ENCODE results near the gene ARMC12. TPM values are rescaled to one million over a fixed set of nuclear protein-coding genes. Genes with fewer than 3 reads are reported as not detected.

ARMC12 gene
- total RNA-seq, 2 experiments from 2014 or later: 1.9 to 2.8 TPM

DNA sequence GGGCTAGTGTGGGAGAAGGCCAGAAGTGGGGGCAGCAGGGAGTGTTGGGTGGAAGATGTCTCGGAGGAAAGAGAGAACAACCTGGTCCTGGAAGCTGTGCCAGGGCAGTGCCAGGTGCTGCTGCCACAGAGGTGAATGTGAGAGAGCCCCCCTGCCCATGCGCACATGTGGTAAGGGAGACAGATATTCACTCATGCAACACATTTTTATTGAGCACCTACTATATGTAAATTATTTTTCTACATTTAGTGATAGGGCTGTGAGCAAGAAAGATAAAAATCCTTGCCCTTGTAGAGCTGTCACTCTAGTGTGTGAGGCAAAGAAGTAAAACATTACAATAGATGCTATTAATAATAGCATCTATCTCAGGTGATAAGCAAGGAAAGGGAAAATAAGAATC is 44.5 kb downstream of the ARMC12 start:
- ATAC-seq (ENCODE audit: poor library complexity): no peak
- Histone ChIP-seq H3K4me3 (ENCODE audit: low read length) (no peak overlapping the region), H3K4me1 (ENCODE audit: insufficient read depth, low read length) (peaks cover 4% of the 10 kb centered on the region), H3K27ac (ENCODE audit: low read depth in 1 of 2, low read length in 2 of 2) (no peak overlapping the region), H3K9me3 (ENCODE audit: control insufficient read depth in 1 of 2, insufficient read depth in 1 of 2, low read length in 2 of 2) (no peaks in the 10 kb centered on the region), H3K36me3 (ENCODE audit: insufficient read depth, low read length) (no peaks in the 10 kb centered on the region), H3K27me3 (ENCODE audit: control insufficient read depth in 1 of 2, insufficient read depth in 2 of 2, low read length in 2 of 2) (peaks cover 19 to 21% of the 10 kb centered on the region in 2 experiments)
- ChIA-PET CTCF (no interaction called here), POLR2A (no interaction called here)
- intact Hi-C loops (cut with DNase I, micrococcal nuclease): no loop called here
- Mint-ChIP-seq H3K4me1 (ENCODE audit: low read depth) (no peaks in the 10 kb centered on the region), H3K27ac (no peak overlapping the region), H3K4me3 (no peak overlapping the region), H3K9me3 (no peaks in the 10 kb centered on the region), H3K27me3 (peaks cover 52% of the 10 kb centered on the region), H3K36me3 (ENCODE audit: low read depth) (no peaks in the 10 kb centered on the region)
- no peak for DNase-seq
- TF ChIP-seq, protein P1, sequence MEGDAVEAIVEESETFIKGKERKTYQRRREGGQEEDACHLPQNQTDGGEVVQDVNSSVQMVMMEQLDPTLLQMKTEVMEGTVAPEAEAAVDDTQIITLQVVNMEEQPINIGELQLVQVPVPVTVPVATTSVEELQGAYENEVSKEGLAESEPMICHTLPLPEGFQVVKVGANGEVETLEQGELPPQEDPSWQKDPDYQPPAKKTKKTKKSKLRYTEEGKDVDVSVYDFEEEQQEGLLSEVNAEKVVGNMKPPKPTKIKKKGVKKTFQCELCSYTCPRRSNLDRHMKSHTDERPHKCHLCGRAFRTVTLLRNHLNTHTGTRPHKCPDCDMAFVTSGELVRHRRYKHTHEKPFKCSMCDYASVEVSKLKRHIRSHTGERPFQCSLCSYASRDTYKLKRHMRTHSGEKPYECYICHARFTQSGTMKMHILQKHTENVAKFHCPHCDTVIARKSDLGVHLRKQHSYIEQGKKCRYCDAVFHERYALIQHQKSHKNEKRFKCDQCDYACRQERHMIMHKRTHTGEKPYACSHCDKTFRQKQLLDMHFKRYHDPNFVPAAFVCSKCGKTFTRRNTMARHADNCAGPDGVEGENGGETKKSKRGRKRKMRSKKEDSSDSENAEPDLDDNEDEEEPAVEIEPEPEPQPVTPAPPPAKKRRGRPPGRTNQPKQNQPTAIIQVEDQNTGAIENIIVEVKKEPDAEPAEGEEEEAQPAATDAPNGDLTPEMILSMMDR (IDR thresholded peaks at IDR 0.05): no peak

DNA sequence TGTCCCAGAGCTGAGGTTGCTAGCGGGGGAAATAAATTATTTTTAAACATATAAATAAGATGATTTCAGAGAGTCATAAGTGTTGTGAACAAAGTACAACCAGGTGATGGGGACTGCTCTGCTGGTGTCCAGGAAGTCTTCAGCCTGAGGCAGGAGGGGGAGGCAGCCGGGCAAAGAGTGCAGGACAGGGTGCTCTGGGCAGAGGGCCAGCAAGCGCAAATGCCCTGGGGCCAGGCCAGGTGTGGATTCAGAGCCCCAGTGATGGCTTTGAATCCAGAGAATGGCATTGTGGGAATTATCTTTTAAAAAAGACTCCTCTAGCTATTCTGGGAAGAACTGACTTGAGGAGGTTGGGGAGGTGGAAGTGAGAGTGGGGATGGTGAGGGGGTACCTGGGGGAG is 45.6 kb downstream of the ARMC12 start:
- no peak overlapping the region for H3K4me3 Mint-ChIP-seq
- Histone ChIP-seq H3K4me3 (ENCODE audit: low read length) (no peak overlapping the region), H3K4me1 (ENCODE audit: insufficient read depth, low read length) (peaks cover 5% of the 10 kb centered on the region), H3K36me3 (ENCODE audit: insufficient read depth, low read length) (no peaks in the 10 kb centered on the region), H3K27me3 (ENCODE audit: control insufficient read depth in 1 of 2, insufficient read depth in 2 of 2, low read length in 2 of 2) (peaks cover 21 to 28% of the 10 kb centered on the region in 2 experiments), H3K9me3 (ENCODE audit: control insufficient read depth in 1 of 2, insufficient read depth in 1 of 2, low read length in 2 of 2) (peaks cover 0 to 7% of the 10 kb centered on the region in 2 experiments), H3K27ac (ENCODE audit: low read depth in 1 of 2, low read length in 2 of 2) (no peak overlapping the region)
- POLR2A ChIA-PET: no interaction called here
- H3K4me1 Mint-ChIP-seq (ENCODE audit: low read depth): no peaks in the 10 kb centered on the region
- TF ChIP-seq, protein P1 (IDR thresholded peaks at IDR 0.05): no peak
- intact Hi-C loops (cut with DNase I, micrococcal nuclease): no loop called here
- no peaks in the 10 kb centered on the region for H3K36me3 Mint-ChIP-seq (ENCODE audit: low read depth)
- H3K27me3 Mint-ChIP-seq: peaks cover 56% of the 10 kb centered on the region
- ATAC-seq (ENCODE audit: poor library complexity) (no peak), DNase-seq (no peak)
- H3K9me3 Mint-ChIP-seq: no peaks in the 10 kb centered on the region
- CTCF ChIA-PET: no interaction called here
- no peak overlapping the region for H3K27ac Mint-ChIP-seq

DNA sequence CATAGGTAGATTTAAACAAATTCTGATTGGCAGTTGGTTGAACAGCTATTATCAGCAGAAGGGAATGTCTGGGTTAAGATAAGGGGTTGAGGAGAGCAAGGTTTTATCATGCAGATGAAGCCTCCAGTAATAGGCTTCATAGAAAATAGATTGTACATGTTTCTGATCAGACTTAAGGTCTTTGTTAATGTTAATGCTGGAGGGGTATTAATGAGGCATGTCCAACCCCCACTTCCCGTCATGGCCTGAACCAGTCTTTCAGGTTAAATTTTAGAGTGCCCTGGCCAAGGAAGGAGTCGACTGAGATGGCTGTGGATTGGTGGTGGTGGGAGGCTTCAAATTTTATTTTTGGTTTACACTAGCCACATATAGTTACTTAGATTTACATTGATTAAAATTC is 47.4 kb downstream of the ARMC12 start:
- no peaks in the 10 kb centered on the region for H3K9me3 Mint-ChIP-seq
- no peak overlapping the region for H3K27ac Mint-ChIP-seq
- H3K4me3 ChIP-seq (ENCODE audit: low read length): no peak overlapping the region
- H3K4me1 Mint-ChIP-seq (ENCODE audit: low read depth): no peaks in the 10 kb centered on the region
- H3K36me3 ChIP-seq (ENCODE audit: insufficient read depth, low read length): no peaks in the 10 kb centered on the region
- TF ChIP-seq, protein P1 (IDR thresholded peaks at IDR 0.05): no peak
- H3K4me3 Mint-ChIP-seq: no peak overlapping the region
- H3K27me3 ChIP-seq (ENCODE audit: control insufficient read depth in 1 of 2, insufficient read depth in 2 of 2, low read length in 2 of 2): peaks cover 26 to 33% of the 10 kb centered on the region in 2 experiments
- no peaks in the 10 kb centered on the region for H3K36me3 Mint-ChIP-seq (ENCODE audit: low read depth)
- ATAC-seq (ENCODE audit: poor library complexity) (no peak), DNase-seq (no peak)
- CTCF ChIA-PET: no interaction called here
- no peak overlapping the region for H3K27ac ChIP-seq (ENCODE audit: low read depth in 1 of 2, low read length in 2 of 2)
- H3K9me3 ChIP-seq (ENCODE audit: control insufficient read depth in 1 of 2, insufficient read depth in 1 of 2, low read length in 2 of 2): peaks cover 0 to 9% of the 10 kb centered on the region in 2 experiments
- intact Hi-C loops (cut with DNase I, micrococcal nuclease): no loop called here
- H3K27me3 Mint-ChIP-seq: peaks cover 58% of the 10 kb centered on the region
- H3K4me1 ChIP-seq (ENCODE audit: insufficient read depth, low read length): peaks cover 5% of the 10 kb centered on the region
- POLR2A ChIA-PET: interaction anchor here (0.5 kb wide), 1 partner anchor 7 kb away, joined by 3 read pairs; no protein-coding TSS in a partner anchor

All from CD4-positive, alpha-beta T cell (primary cell).